Measurements from ENCODE around the gene ACBD4. TPM values are rescaled to one million over a fixed set of nuclear protein-coding genes. Genes with fewer than 3 reads are reported as not detected.

The ACBD4 gene
- total RNA-seq, 4 donors from 2014 or later: 33.8 to 124 (median 76.3) TPM

GRCh38 chr17:45155029-45155428 is 19.5 kb downstream of the ACBD4 start:
- no peak for DNase-seq
- Histone ChIP-seq H3K27me3 (no peaks in the 10 kb centered on the region), H3K4me1 (peaks cover 0 to 54% (median 19%) of the 10 kb centered on the region in 4 donors), H3K9me3 (no peaks in the 10 kb centered on the region), H3K36me3 (no peaks in the 10 kb centered on the region), H3K27ac (no peak overlapping the region), H3K4me3 (no peak overlapping the region)
- TF ChIP-seq CTCF (IDR thresholded peaks at IDR 0.05): no peak
- TF ChIP-seq POLR2A (IDR thresholded peaks at IDR 0.05): no peak

- H3K4me1 ChIP-seq: peaks cover 0 to 55% (median 19%) of the 10 kb centered on the region in 4 donors
- no peak overlapping the region for H3K4me3 ChIP-seq
- no peaks in the 10 kb centered on the region for H3K27me3 ChIP-seq
- TF ChIP-seq POLR2A (IDR thresholded peaks at IDR 0.05) (no peak), CTCF (IDR thresholded peaks at IDR 0.05) (no peak)
- DNase-seq: no peak
- H3K9me3 ChIP-seq: no peaks in the 10 kb centered on the region
- no peaks in the 10 kb centered on the region for H3K36me3 ChIP-seq
- H3K27ac ChIP-seq: no peak overlapping the region
These were observed 20.0 kb downstream of the ACBD4 start for GRCh38 chr17:45155483-45155882.

- H3K9me3 ChIP-seq: no peaks in the 10 kb centered on the region
- peaks cover 0 to 47% (median 15%) of the 10 kb centered on the region in 4 donors for H3K4me1 ChIP-seq
- TF ChIP-seq POLR2A (IDR thresholded peaks at IDR 0.05): no peak
- no peak for TF ChIP-seq CTCF (IDR thresholded peaks at IDR 0.05)
These were observed 20.8 kb downstream of the ACBD4 start for GRCh38 chr17:45156242-45156641.

GRCh38 chr17:45160447-45161287 is 25.2 kb downstream of the ACBD4 start:
- Histone ChIP-seq H3K27ac (peak overlapping the region; percentile 97 to 100 (median 98)), H3K36me3 (no peaks in the 10 kb centered on the region), H3K4me1 (peaks cover 0 to 38% (median 12%) of the 10 kb centered on the region in 4 donors), H3K4me3 (peak overlapping the region; percentile 66 to 97 (median 80)), H3K9me3 (no peaks in the 10 kb centered on the region), H3K27me3 (no peaks in the 10 kb centered on the region)
- TF ChIP-seq POLR2A (IDR thresholded peaks at IDR 0.05) (no peak), CTCF (IDR thresholded peaks at IDR 0.05) (peak in 2 of 6 experiments; percentile 30 to 32)
- DNase-seq: peak; percentile 65 to 81 (median 81)

More at GRCh38 chr17:45156242-45156641, 20.8 kb downstream of the ACBD4 start:
- no peak overlapping the region for H3K27ac ChIP-seq
- no peak for DNase-seq
- H3K36me3 ChIP-seq: no peaks in the 10 kb centered on the region
- H3K27me3 ChIP-seq: no peaks in the 10 kb centered on the region
- H3K4me3 ChIP-seq: no peak overlapping the region

GRCh38 chr17:45161288-45162024 is 26.0 kb downstream of the ACBD4 start, which contains the start of gene HEXIM2:
TSS of gene HEXIM2 (plus strand) at chr17:45161875. CDS start at chr17:45162794, 919 bp downstream.
- DNase-seq: peak; percentile 97 to 99 (median 98)
- Histone ChIP-seq H3K4me1 (peaks cover 0 to 33% (median 12%) of the 10 kb centered on the region in 4 donors), H3K9me3 (no peaks in the 10 kb centered on the region), H3K4me3 (peak within 1 kb of the TSS; percentile 66 to 97 (median 80)), H3K27me3 (no peaks in the 10 kb centered on the region), H3K27ac (peak within 1 kb of the TSS; percentile 97 to 100 (median 98)), H3K36me3 (no peaks in the 10 kb centered on the region)
- TF ChIP-seq CTCF (IDR thresholded peaks at IDR 0.05): no peak
- TF ChIP-seq POLR2A (IDR thresholded peaks at IDR 0.05): peak; percentile 86 to 90
